Epithelial cell of esophagus (primary cell): ENCODE results near the gene RGL1.

Experiments used
- DNase-seq: peaks from one replicate; pipeline ENCODE4 v3.0.0; 2010; ENCODE audit warnings: low read depth
- H3K4me3 ChIP-seq: 2 replicates; pipeline ENCODE4 v1.5.1; 2011; ENCODE audit warnings: mild to moderate bottlenecking, low read length, control low read depth
- CTCF ChIP-seq: IDR thresholded peaks from 2 replicates; pipeline ENCODE4 v1.5.1; 2011; ENCODE audit warnings: low read depth, mild to moderate bottlenecking, low read length, control low read depth, inconsistent platforms; ENCODE audit not compliant: insufficient read depth; ENCODE audit errors: missing control alignments

Gene RGL1

GRCh38 chr1:183934314-183934713 lies 129.4 kb downstream of the RGL1 start:
- TF ChIP-seq CTCF: no peak
- H3K4me3 ChIP-seq: no peak overlapping the region
- DNase-seq: no peak

- no peak for TF ChIP-seq CTCF
- DNase-seq: no peak
- no peak overlapping the region for H3K4me3 ChIP-seq
These were observed 131.1 kb downstream of the RGL1 start for GRCh38 chr1:183936009-183936408.

GRCh38 chr1:183936791-183937190 lies 131.9 kb downstream of the RGL1 start:
- no peak overlapping the region for H3K4me3 ChIP-seq
- DNase-seq: peak; percentile 51
- no peak for TF ChIP-seq CTCF

DNA sequence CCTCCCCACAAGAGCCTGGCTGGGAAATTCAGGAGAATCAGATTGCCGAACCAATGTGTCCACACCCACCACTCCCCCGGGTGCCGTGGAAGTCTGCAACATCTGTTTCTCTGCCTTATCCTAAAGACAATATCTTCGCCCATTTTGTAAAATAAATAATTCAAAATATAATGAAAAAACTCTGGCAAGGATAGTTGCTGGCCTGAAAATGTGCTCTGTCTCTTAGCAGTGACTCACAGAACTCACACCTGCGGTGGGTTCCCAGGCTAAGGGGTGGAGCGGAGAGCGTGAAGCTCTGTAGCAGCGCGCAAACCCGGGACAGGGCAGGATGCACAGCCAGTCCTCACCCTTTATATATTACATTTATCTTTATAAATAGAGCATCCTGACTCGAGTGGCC lies 132.7 kb downstream of the RGL1 start:
- TF ChIP-seq CTCF: no peak
- no peak overlapping the region for H3K4me3 ChIP-seq
- no peak for DNase-seq

GRCh38 chr1:183941001-183941400 lies 136.1 kb downstream of the RGL1 start:
- no peak overlapping the region for H3K4me3 ChIP-seq
- DNase-seq: no peak
- TF ChIP-seq CTCF: no peak

DNA sequence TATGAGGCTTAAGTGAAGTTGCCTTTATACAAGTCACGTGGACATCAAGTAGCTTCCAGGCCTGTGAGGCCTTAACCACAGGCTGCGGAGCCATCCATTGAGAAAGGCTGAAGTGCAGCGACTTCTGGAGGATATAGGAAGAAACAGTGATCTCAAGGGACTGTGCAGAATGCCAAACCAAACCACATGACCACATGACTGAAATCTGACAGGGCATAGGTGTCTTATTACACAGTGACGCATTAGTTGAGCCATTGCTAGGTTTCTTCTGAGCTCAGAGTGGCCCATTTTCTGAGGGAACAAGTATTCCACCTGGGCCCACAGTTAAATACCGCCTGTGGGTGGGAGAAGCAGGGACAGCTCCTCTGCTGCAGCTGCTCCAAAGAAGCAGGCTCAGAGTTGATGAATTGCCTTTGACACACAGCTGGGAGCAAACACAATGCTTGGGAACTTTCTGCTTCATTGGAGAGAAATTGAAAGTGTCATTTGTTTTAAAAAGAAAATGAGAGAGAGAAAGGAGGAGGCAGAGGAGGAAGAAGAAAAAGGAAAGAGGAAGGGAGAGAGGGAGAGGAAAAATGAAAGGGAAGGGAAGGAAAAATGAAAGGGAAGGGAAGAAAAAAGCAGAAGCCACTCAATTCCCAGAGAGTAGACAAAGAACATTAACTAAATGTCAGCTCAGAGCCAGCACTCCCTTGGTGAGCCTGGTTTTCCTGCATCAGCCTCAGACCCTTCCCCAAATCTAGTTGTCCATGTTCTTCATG lies 138.2 kb downstream of the RGL1 start:
- no peak for TF ChIP-seq CTCF
- no peak overlapping the region for H3K4me3 ChIP-seq
- peak; percentile 82 for DNase-seq
